ENCODE measurements around the gene FYN.

GRCh38 chr6:111862741-111863140, 10.5 kb downstream of the FYN start:
- no peak for TF ChIP-seq CBX3 (IDR thresholded peaks at IDR 0.05; ENCODE audit: low read depth)
- TF ChIP-seq, protein P1, sequence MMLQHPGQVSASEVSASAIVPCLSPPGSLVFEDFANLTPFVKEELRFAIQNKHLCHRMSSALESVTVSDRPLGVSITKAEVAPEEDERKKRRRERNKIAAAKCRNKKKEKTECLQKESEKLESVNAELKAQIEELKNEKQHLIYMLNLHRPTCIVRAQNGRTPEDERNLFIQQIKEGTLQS (IDR thresholded peaks at IDR 0.05) = no peak
